ENCODE results near the gene CD200R1. TPM values are rescaled to one million over a fixed set of nuclear protein-coding genes. Genes with fewer than 3 reads are reported as not detected.

CD200R1 gene
- total RNA-seq, 1 experiment from 2014 or later, result 0.05 TPM

DNA sequence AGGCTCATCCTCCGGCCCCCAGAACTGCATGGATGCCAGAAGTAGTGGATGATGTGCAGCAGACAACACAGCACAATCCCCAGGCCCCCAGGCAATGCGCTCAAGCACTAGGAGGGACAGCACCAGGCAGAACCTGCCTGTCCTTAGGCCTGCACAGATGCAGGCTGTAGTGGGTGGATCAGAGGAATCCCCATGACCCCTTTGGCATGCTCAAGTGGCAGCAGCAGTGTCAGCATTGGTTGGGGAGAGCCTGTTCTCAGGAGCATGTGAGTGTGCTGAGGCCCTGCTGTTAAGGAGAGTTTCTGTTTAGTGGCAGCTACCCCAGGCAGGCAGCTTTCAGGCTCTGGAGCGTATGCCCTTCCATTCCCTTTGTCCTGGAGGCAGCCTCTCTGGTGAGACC, 103.2 kb downstream of the CD200R1 start:
- TF ChIP-seq, protein P1, sequence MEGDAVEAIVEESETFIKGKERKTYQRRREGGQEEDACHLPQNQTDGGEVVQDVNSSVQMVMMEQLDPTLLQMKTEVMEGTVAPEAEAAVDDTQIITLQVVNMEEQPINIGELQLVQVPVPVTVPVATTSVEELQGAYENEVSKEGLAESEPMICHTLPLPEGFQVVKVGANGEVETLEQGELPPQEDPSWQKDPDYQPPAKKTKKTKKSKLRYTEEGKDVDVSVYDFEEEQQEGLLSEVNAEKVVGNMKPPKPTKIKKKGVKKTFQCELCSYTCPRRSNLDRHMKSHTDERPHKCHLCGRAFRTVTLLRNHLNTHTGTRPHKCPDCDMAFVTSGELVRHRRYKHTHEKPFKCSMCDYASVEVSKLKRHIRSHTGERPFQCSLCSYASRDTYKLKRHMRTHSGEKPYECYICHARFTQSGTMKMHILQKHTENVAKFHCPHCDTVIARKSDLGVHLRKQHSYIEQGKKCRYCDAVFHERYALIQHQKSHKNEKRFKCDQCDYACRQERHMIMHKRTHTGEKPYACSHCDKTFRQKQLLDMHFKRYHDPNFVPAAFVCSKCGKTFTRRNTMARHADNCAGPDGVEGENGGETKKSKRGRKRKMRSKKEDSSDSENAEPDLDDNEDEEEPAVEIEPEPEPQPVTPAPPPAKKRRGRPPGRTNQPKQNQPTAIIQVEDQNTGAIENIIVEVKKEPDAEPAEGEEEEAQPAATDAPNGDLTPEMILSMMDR (IDR thresholded peaks at IDR 0.05), result no peak
- TF ChIP-seq SIN3A (IDR thresholded peaks at IDR 0.05; ENCODE audit: borderline replicate concordance, insufficient read depth, low read depth, low read length), result no peak
- no peak for TF ChIP-seq TCF7L2 (IDR thresholded peaks at IDR 0.05; ENCODE audit: low read depth, low read length)
- TF ChIP-seq POLR2AphosphoS5 (IDR thresholded peaks at IDR 0.05; ENCODE audit: low read depth, low read length), result no peak
- TF ChIP-seq, protein P2, sequence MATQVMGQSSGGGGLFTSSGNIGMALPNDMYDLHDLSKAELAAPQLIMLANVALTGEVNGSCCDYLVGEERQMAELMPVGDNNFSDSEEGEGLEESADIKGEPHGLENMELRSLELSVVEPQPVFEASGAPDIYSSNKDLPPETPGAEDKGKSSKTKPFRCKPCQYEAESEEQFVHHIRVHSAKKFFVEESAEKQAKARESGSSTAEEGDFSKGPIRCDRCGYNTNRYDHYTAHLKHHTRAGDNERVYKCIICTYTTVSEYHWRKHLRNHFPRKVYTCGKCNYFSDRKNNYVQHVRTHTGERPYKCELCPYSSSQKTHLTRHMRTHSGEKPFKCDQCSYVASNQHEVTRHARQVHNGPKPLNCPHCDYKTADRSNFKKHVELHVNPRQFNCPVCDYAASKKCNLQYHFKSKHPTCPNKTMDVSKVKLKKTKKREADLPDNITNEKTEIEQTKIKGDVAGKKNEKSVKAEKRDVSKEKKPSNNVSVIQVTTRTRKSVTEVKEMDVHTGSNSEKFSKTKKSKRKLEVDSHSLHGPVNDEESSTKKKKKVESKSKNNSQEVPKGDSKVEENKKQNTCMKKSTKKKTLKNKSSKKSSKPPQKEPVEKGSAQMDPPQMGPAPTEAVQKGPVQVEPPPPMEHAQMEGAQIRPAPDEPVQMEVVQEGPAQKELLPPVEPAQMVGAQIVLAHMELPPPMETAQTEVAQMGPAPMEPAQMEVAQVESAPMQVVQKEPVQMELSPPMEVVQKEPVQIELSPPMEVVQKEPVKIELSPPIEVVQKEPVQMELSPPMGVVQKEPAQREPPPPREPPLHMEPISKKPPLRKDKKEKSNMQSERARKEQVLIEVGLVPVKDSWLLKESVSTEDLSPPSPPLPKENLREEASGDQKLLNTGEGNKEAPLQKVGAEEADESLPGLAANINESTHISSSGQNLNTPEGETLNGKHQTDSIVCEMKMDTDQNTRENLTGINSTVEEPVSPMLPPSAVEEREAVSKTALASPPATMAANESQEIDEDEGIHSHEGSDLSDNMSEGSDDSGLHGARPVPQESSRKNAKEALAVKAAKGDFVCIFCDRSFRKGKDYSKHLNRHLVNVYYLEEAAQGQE (IDR thresholded peaks at IDR 0.05; ENCODE audit: insufficient read depth in 1 of 2, low read depth in 2 of 2, low read length in 1 of 2), result no peak
- Histone ChIP-seq H3K36me3 (ENCODE audit: control insufficient read depth, insufficient read depth, low read length) (no peaks in the 10 kb centered on the region), H3K9me3 (ENCODE audit: control insufficient read depth, insufficient read depth, low read depth, low read length) (peaks cover 4% of the 10 kb centered on the region; the same call in 1 of the 2 replicates), H3K4me3 (ENCODE audit: low read depth in 2 of 2, low read length in 2 of 2) (no peak overlapping the region), H3K27me3 (ENCODE audit: control insufficient read depth, insufficient read depth, low read length) (no peaks in the 10 kb centered on the region), H3K27ac (ENCODE audit: low read length) (no peak overlapping the region), H3K4me1 (ENCODE audit: control insufficient read depth, insufficient read depth, low read length) (no peaks in the 10 kb centered on the region)
- DNase-seq (ENCODE audit: low read depth, low spot score), result no peak
- in situ Hi-C loops (cut with HindIII; ENCODE audit: low pct_unique_long_range_greater_than_20kb, low sequenced_read_pairs), result no loop called here
- intact Hi-C loops (cut with micrococcal nuclease; ENCODE audit: unreplicated experiment), result no loop called here
- BruUV-seq (replicated peaks), result no TSS peak
- ChIA-PET CTCF (no interaction called here), POLR2A (no interaction called here)
- ATAC-seq, result no peak

Other genes starting within 250 kb of the CD200R1 start
- not detected for gene CD200R1L, start 128.2 kb downstream of the CD200R1 start, total RNA-seq (2021; ENCODE audit: unreplicated experiment)
- gene GTPBP8, start 15.9 kb upstream of the CD200R1 start, total RNA-seq (2021; ENCODE audit: unreplicated experiment), result 16.3 TPM
- 0.33 TPM for gene BOC, start 236.5 kb upstream of the CD200R1 start, total RNA-seq (2021; ENCODE audit: unreplicated experiment)